HCEC 1CT (cell line): ENCODE measurements around the gene B3GNT3.
"Not testable (repeated sequence)": the region's sequence is repeated elsewhere in the genome, so short reads cannot be mapped to it uniquely, and the experiment has no call there.

Source experiments
- DNase-seq: peaks from one replicate; pipeline ENCODE4 v3.0.0-alpha.2; 2017

B3GNT3 gene

DNA sequence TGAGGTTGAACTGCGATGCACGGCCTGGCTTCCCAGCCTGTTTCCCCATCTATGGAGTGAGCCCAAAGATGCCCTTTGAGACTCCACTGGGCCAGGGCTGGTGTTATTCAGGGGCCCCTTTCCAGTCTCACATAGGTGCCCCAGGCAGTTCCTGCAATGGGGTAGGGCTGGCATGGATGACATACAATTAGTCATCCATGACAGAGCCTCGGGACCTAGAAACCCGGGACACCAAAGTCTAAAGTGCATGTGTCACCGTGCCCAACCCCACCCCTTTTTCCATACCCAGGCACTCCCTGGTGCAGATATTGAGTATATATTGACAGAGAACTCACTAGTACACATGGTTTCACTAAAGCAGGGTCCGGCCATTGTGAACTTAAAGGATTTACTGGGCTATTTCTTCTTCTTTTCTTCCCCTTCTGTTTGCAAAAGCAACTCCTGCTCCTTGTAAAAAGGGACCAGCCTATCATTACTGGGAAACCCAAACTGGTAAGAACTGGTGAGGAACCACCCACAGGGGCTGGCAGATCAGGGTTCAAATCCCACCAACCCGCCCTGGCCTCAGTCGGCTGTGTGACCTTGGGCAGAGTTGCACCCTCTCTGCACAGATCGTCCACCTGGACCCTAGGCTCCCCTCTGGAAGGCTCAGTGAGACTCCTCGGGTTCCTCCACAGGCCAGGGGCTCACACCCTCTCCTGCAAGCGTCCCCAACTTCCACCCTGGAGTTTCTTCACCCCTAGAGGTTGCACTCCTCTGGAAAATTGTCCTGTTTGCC lies 2.7 kb downstream of the B3GNT3 start:
- DNase-seq, result peak; percentile 2

GRCh38 chr19:17798599-17798998 lies 3.7 kb downstream of the B3GNT3 start:
- not testable (repeated sequence) for DNase-seq

- no peak for DNase-seq
These were observed 7.4 kb downstream of the B3GNT3 start for GRCh38 chr19:17802137-17802858.

GRCh38 chr19:17803264-17803896 lies 8.4 kb downstream of the B3GNT3 start:
- DNase-seq, result no peak

- no peak for DNase-seq
These were observed 10.5 kb downstream of the B3GNT3 start for GRCh38 chr19:17805427-17805826.

- peak; percentile 7 for DNase-seq
These were observed 12.0 kb downstream of the B3GNT3 start for GRCh38 chr19:17806945-17807344.

DNA sequence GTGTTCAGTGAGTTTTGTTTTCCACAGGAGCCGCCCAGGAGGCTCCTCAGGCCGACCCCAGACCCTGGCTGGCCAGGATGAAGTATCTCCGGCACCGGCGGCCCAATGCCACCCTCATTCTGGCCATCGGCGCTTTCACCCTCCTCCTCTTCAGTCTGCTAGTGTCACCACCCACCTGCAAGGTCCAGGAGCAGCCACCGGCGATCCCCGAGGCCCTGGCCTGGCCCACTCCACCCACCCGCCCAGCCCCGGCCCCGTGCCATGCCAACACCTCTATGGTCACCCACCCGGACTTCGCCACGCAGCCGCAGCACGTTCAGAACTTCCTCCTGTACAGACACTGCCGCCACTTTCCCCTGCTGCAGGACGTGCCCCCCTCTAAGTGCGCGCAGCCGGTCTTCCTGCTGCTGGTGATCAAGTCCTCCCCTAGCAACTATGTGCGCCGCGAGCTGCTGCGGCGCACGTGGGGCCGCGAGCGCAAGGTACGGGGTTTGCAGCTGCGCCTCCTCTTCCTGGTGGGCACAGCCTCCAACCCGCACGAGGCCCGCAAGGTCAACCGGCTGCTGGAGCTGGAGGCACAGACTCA lies 12.9 kb downstream of the B3GNT3 start:
- no peak for DNase-seq

- no peak for DNase-seq
These were observed 16.2 kb downstream of the B3GNT3 start for GRCh38 chr19:17811103-17811502.

- DNase-seq, result no peak
These were observed 16.7 kb downstream of the B3GNT3 start for GRCh38 chr19:17811681-17812080.

GRCh38 chr19:17812099-17812498 lies 17.2 kb downstream of the B3GNT3 start:
- no peak for DNase-seq

DNA sequence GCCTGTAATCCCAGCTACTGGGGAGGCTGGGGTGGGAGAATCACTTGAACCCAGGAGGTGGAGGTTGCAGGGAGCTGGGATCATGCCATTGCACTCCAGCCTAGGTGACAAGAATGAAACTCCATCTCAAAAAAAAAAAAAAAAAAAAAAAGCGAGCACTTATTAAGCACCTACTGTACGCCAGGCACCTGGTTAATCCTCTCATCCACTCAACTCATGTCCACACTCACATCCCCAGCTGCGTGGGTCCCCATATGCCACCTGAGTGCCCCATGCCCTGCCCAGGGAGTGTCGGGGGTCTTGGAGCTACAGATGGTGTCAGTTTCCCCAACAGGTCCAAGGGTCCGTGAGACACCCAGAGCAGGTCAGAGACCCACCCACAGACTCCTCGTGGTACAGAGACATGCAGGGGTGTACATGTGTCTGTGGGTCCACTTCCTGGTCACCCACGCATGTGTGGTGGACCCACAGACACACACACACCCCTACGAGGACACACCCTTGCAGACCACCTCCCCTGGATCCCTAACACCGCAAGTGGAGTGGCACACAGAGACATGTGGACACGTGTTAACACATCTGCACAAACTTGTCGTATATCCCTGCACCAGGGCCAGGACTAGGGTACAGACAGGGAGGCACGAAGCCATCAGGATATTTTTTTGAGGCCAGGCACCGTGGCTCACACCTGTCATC lies 22.9 kb downstream of the B3GNT3 start:
- DNase-seq, result no peak

DNA sequence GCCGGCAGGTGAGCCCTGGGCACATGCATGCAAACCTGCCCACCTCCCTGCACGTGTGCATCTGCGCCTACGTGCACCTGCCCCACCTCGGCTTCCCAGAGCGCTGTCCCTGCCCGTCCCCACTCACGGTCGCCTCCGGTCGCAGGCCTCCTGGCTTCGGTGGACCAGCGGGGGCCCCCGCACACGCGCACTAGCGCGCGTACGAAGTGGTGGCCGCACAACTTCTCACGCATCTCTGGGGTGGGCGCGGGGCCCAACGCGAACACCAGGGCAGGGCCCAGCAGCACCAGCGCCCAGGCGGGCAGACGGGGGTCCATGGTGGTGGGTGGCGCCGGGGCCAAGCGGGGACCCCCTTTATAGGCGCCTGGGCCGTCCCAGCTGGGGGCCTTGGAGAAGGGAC lies 26.3 kb downstream of the B3GNT3 start, which contains the start of gene INSL3:
TSS of gene INSL3 (minus strand) at position 330 of the 400 bp plus-strand sequence. CDS start at position 317, 13 bp downstream.
- no peak for DNase-seq

GRCh38 chr19:17824339-17824738 lies 29.4 kb downstream of the B3GNT3 start:
- no peak for DNase-seq

DNA sequence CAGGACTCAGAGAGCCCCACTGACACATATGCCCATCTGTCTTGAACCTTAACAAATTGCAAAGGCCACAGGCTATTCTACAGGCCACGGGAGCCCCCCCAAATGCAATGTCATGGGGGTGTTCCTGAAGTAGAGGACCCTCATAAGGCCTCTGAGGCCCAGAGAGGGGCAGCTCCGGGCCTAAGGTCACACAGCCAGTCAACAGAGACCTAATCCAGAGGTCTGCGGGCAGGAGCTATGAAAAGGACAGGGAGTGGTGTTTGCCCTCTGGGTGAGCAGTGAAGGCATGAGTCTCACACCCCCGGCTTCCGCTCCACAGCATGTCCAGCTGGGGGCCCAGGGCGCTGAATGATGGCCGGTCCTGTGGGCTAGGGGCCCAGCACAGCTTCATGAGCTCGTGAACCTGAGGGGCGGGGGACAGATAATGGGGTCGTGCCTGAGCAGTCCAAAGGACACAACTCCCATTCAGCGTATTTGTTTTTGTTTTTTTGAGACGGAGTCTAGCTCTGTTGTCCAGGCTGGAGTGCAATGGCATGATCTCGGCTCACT lies 31.6 kb downstream of the B3GNT3 start:
- no peak for DNase-seq

DNA sequence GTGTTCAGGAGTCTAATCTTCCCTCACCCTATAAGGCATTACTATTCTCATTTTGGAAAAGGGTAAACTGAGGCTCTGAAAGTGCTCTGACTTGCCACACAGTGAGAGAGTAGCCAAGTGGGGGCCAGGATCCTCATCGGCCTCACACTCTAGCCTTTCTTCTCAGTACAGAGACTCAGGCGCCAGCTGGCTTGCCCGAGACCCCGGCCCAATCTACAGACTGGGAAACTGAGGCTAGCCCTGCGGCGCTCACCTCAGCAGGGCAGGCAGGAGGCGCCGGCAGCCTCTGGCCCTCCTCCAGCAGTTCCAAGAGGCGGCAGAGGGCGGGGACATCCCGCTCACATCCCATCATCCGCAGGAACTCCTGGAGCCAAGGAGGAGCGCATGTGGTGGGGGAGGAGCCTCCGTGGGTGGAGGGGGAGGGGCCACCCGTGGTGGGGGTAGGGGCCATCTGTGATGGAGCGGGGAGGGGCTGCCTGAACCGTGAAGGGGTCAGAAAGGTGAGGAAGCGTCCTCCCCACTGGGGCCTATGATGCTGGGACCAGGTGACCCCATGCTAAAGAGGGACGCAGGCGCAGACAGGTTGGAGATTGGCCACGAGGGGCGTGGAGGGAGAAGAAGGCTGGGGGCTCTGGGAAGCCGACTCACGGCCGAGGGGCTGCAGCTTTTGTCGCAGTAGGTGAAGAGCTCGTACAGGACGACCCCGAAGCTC lies 35.1 kb downstream of the B3GNT3 start:
- DNase-seq, result peak; percentile 5

GRCh38 chr19:17830567-17831418 lies 35.9 kb downstream of the B3GNT3 start:
- peak; percentile 1 for DNase-seq

- no peak for DNase-seq
These were observed 36.5 kb downstream of the B3GNT3 start for GRCh38 chr19:17831419-17831888.

DNA sequence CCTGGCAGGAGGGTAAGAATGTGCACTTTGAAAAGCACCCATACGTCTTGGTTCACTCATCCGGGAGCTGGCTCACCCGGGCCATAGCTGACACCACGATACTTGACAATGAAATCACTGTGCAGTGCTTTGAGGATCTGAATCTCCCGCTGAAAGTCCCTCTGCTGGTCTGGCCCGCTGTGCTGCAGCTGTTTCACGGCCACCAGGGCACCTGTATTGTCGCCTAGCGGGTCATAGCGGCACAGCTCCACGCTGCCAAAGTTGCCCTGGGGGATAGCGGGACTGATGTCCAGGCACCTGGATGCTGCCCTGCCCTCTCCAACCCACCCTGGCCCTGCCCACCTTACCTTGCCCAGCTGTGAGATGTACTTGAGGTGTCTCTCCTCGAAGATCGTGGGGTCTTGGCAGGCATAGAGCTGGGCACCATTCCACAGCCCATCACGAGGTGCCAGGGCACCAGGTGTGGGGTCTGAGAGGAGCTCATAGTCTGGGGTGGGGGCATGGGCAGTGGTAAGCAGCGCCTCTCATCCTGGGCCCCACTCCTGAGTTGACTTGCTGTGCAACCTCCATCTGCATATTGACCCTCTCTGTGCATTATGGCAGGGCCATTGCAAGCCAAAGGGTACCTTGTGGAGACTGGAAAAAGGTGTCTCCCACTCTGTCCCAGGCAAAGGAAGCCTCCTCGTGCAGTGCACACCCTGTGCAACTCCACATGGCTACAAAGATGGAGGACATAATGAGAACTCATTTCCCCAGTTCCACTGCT lies 37.7 kb downstream of the B3GNT3 start:
- no peak for DNase-seq

GRCh38 chr19:17834350-17835181 lies 39.6 kb downstream of the B3GNT3 start:
- DNase-seq, result peak; percentile 1
